HG03460 (cell line): ENCODE results near the gene AJUBA.
A peak's percentile ranks its signal among the peaks of the same experiment; 100 is the strongest.
"Not testable (repeated sequence)": the region's sequence is repeated elsewhere in the genome, so short reads cannot be mapped to it uniquely, and the experiment has no call there.

Experiments
- ATAC-seq: cut with Tn5 transposase; IDR thresholded peaks from one replicate; pipeline ENCODE4 v1.9.1; 2021; ENCODE audit not compliant: unreplicated experiment

The AJUBA gene

DNA sequence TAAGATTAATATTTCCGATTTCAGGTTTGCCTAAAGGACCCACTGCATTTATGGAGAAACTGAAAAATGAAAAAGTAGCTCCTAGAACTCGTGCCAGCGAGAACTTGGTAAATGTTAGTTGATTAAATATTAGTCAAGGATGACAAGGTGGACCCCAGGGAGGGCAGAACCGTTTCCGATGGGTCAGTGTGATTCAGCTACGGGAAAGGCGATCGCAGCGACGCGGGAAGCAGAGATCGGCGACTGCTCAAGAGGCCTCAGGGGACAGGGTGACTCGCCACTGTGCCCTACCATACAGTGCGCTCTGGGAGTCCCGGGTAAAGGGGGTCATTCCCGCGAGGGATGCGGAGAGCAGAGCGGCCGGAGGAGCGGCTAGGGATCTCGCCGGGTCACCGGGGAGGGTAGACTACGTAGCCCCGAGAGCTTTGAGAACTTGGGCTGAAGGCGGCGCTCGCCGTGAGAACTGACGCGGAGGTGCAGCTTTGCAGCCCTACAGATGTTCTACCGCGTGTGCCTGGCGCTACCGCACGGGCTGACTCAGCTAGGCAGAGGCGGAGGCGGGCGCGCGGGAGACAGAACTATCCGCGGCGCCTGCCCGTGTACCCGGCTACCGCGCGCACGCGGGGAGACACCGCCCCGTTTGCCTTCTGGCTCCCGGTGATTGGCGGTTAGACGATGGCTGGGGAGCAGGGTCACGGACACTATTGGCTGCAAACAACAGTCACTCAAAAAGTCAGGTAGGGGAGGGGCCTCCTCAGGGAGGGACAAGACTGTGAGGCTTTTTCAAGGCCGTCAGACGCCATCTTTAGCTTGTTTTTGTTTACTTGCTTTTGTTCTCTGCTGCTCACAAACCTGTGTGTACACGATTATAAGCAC is 24.4 kb upstream of the AJUBA start:
- peak; percentile 94 for ATAC-seq

DNA sequence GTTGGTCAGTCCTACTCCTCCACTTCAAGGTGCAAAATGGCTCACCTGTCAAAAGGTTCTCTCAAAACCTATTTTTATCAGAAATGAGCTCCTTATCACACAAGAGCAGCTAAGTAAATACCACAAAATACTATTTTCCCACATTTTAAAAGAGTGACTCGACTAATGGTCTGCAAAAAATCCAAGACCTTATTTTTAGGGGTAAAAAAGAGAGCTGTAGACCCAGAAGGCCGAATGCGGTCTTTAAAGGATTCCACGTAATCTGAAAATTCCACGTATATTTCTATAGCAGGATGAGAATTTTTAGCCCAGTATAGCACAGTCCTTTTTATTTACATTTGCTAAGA is 23.8 kb upstream of the AJUBA start:
- no peak for ATAC-seq

DNA sequence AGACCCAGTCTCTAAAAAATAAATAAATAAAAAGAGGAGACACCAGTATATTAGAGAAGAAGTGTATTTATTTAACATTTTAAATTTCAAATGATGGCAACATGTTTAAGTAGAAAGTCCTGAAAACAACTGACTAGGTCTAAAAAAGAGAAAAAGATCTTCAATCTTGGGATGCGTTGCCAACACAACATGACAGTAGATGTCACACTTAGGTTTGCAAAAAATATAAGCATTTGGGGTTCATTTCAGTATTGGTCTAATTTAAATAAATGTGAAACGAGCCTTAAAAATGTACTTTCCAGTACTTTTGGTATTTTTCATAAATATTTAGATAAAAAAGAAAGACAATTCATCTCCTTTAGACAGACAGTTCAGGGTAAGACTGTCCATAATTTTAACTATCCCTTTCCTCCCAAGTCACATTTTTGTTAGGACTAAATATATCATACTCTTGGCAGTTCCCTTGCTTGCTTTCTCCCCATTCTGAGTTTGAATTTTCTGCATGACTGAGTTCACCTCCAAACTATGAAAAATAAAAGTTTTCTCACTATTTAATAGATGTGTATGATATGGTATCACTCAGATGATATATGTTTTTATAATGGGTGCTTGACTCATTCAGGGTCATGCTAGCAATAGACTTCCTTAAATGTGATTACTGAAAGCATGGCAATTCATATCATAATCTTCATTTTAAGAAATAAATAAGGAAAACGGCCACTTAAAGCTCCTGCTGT is 23.3 kb upstream of the AJUBA start:
- no peak for ATAC-seq

DNA sequence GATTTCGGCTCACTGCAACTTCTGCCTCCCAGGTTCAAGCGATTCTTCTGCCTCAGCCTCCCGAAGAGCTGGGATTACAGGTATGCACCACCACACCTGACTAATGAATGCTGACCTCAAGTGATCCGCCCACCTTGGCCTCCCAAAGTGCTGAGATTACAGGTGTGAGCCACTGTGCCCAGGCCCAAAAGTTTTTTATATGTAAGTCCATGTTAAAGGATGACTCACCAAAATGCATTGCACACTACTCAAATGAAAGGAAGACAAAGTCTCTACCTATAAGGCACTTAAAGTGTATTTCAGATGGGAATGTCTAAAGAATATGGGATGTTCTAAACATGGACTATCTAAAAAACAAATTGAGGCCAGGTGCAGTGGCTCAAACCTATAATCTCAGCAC is 21.9 kb upstream of the AJUBA start:
- ATAC-seq: not testable (repeated sequence)

DNA sequence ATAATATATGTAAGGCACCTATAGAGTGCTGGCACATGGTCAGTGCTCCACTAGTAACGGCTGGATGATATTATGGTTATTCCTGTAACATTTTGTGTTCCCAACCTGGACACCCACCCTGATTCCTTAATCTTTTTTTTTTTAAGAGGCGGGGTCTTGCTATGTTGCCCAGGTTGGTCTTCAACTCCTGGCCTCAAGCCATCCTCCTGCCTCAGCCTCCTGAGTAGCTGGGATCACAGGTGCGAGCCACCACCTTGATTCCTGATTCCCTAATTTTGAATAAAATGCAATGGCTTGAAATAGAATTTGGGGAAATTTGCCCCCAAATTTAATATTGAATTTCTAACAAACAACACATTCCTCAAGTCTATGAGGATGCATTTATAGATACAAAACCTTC is 20.2 kb upstream of the AJUBA start:
- ATAC-seq: no peak

DNA sequence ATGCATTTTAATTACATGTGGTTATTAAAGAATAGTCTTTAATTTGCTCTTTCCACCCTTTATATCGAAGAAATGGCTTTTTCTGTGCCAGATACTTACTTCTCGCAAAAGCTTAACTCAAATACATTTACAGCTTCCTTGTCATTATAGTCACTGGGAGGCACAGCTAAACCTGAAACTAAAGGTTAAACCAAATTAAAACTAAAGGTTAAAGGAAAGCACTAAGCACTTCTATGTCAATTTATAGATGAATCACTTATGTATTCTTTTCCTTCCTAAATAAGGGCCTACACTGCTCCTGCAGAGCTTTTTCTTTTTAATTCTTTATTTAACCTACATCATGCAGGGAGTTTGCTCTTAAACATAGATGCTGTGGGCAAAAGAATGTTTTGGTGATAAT is 18.5 kb upstream of the AJUBA start:
- no peak for ATAC-seq

DNA sequence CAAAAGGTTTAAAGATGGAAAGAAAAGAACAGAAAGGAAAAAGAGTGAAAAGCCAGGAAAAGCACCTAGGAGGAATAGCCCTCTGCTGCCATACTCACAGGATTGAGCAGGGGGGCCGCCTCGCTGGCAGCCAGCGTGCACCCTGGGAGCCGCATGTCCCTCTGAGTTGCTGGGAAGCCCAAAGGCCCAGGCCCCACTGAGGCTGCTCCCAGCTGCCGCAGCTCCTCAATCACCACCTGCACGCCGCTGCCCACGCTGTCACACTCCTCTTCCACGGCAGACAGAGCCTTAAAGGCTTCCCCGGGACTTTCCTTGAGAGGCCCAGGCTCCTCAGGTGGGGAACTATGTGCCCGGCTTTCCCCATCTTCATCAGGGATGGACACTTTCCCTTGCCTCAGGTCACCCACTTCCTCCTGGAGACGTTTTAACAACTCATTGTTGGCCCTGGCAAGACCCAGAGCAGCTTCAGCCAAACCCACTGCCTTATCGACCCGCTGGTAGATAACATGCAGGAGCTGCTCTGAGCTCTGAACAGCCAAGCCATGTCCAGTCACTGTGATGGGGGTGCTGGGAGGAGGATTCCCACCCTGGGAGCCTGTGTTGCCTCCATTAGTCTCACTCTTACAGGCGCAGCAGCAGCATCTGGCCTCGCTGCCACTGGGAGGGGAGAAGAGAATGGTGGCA is 16.1 kb upstream of the AJUBA start:
- no peak for ATAC-seq

DNA sequence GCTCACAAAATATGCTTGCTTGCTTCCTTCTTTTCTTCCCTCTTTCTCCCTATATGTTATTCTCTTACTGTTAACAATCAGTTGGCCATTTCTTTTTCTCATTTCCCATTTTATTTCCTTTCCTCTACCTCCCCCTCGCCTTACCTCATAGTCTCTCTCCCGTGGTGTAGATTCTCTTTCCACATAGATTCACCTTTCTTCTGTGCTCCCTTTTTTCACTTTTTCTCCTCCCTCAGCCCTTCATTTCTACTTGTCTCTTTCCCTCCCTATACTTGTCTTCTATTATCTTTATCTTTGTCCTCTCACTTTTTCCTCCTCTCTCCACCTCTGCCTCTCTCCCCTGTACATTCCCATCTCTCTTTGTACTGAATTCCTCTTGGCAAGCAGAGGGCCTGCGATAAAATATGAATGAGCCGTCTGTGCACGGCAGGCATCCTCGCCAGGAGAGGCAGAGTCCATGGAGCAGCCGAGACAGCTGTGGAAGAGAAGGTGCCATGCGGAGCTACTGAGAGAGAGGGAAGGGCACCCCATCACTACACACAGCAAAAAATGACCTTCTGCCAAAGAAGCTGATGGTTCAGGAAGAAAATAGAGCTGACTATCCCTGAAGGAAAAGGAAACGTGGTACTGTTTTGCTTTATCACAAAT is 15.4 kb upstream of the AJUBA start:
- no peak for ATAC-seq

DNA sequence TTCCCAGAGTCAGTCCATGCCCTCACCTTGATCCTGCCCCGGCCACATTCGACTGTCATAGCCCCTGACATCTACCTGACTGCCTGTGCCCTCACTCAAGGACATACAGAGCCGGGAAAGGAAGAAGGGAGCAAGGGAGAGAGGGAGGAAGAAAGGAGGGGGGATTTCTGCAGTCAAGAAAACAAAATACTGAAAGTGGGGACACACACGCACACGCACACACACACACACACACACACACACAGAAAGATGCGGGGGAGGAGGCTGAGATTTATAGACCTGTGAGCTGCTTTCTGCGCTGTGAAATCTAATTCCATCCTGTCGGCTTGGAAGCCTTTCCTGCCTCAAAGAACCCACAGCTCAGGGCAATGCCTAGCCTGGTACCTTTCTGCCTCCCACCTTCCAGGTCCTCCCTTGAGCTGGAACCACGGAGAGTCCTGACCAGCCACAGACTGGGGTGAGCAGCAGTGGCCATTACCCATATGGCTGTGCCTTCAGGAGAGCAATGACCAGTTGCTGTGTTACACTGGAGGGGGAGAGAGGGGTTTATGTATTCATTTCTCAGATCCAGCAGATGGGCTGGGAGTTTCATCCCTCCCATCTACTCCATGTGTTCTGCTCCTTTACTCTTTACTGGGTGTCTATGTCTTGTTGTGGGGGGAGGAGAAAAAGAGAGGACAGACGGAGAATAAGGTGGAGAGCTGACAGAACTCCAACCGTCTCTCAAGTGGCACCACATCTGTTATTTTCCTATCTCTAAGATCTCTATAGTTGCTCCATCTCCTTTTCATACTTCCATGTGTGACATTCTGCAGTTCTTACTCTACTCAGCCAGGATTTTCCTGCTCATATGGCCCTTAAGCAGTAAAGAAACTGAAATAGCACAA is 14.7 kb upstream of the AJUBA start:
- no peak for ATAC-seq

DNA sequence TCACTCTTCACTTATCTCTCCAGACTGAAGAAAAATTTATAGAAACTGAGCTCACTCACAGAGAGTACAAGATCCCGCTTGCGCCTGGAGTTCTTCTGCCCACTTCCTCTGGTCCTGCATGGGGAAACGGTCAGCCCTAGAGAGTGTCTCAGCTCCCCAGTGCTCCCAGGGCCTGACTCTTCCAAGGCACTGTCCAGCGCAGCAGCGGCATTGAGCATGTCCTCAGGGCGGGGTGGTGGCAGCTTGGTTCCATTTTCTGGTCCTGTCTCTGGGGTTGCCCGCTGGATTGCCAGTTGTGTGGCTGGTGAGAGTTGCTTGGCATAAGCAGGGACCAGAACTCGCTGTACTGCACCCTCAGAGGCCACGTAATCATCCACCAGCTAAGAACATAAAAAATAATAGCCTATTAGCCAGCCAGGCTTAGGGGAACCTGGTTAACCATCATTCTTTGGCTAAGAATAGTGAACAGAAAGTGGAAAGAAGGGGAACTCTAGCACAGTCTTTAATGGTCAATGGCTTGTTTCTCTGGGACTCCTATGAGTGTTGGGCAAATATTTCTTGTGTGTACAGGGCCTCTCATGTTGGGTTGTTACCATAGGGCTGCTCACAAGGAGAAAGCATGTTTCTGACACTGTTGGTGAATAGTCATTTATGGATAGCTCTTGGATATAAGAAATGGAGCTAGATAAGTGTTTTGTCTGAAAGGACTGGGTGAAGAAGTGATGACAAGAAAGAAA is 13.7 kb upstream of the AJUBA start:
- ATAC-seq: no peak

DNA sequence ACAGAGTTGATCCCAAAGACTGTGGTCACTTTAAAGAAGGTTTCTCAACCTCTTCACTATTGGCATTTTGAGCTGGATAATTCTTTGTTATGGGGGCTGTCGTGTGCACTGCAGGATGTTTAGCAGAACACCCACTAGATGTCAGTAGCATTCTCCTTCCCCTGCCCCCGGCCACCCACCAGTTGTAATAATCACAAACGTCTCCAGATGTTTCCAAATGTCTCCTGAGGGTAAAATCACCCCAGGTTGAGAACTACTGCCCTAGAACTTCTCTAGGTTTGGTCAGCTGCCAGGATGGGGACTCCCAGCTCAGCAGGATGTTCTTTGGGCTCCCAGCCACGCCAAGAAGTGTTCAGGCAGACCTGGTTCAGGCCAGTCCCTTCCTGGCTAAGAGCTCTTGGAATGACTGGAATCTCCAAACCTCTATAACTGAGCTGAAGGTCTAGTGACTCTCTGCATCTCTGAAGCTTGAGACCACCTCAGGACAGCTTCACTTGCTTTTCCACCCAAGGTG is 12.5 kb upstream of the AJUBA start:
- no peak for ATAC-seq

DNA sequence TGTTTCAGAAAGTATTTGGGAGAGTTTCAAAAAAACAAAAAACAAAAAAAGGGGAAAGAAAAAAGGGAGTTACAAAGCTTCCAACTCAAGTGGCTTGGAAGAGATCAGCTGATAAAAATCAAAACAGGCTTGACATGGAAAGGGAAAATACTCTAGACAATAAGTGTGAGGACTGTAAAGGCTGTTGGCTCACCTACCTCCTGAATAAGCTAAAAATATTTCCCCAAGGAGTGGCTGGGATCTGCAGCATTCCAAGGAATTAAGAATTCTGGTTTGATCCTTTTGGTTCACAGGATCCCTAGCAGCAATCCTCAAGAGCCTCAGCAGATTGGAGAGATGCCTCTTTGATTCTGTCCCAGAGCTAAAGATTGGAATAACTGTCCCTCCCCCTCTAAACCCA is 11.2 kb upstream of the AJUBA start:
- no peak for ATAC-seq

DNA sequence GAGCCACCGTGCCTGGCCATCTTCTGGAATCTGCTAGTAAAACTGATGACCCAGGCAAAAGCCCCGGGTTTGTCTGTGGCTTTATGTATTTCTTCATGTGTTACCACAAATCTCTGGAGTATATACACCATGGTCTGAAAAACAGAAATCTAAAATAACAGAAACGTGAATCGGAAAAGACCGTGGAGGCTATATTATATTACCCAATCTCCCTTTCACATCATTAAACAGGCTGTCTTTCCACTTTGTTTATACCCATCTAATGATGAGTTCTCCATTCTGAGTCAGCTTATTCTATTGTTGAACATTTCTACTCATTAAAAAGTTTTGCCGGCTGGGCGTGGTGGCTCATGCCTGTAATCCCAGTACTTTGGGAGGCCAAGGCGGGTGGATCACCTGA is 9.5 kb upstream of the AJUBA start:
- no peak for ATAC-seq

DNA sequence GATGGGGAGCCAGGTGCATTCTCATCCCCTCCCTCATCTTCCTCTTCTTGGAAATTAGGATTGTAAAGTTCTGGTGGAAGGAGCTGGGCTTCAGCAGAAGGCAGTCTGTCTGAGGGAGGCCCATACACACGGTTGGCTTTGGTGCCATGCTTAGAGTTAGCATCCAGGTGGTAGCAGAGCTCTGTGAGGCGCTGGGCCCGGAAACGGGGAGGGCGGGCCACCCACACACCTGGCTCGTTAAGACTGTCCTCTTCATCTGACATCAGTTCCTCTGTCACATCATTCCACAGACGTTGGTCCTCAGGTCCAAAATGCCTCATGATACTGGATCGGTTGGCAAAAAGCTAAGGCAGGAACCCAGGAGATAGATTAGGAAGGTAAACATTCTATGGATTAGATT is 4.9 kb upstream of the AJUBA start:
- no peak for ATAC-seq

DNA sequence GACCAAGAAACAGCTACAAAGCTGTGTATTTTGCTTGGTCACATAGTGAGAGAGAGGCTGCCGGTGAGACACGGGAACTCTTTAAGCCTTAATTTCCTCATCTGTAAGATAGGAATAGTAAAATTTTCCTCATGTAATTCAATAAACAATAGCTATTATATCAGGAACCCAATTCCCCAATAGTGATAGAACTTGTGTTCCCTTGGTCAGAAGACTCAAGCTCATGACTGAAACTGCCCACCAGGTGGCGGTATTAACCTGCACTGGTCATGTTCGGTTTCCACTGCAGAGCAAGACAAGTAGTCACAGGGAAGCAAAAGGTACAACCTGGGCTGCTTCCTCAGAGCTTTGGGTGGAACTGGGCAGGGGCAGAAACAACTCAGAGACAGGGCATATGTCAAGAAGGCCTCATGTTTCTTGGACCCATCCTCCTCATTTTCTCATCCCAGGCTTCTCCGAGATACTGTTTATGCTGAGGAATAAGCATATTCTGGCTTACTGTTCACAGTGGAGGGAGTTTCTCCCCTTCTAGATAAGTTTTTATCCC is 4.2 kb upstream of the AJUBA start:
- peak; percentile 62 for ATAC-seq

DNA sequence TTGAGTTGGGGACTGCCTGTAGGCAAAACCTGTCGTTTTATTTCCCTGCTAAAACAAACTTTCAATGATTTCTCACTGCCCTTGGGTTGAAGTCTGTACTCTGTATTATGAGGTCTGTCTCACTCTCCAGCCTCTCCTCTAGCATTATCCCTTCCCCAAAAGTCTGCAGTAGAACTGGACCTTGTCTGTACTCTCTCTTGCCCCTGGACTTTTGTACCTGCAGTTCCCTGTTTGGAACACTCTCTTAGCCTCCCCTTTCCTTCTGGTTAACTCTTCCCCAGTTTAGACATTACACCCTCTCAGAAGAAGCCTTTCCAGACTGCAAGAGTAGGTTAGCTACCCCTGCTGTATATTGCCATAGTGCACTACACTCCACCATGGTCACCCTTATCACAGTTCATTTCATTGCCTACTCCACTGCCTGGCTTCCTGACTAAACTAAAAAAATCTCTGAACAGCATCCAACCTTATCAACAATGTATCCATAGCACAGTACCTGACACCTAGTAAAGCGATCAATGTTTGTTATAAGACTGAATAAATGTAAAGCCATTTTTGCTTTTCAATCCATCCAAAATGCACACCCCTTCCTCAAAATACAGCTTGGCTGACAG is 3.6 kb upstream of the AJUBA start:
- no peak for ATAC-seq

DNA sequence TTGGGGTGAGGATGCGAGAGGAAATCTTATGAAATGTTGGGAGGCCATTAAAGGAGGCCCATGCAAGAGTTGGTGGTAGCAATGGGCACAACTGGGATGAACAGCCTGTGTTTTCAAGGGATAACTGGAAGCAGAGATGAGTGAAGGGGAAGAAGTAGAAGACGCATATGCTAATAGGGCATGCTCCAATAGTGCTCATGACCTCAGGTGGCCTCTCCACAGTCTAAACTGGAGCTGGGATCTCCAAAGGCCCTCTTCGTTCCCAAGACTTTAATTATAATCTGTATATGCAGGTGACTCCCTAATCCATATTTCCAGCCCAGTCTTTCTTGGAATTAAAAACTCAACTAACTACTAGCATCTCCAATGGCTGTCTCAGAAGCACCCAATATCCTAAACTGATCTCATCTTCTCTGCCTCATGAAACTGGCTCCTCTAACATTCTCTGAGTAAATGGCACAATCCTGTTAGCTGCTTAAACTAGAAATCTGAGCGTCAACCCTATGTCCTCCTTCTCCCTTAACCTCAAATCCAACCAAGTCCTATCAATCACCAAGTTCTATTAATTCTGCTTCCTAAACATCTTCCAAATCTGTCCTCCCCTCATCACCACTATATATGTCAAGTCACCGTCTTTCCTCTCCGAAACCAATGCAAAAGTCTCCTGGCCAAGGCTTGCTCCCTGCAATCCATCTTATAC is 2.8 kb upstream of the AJUBA start:
- ATAC-seq: no peak

DNA sequence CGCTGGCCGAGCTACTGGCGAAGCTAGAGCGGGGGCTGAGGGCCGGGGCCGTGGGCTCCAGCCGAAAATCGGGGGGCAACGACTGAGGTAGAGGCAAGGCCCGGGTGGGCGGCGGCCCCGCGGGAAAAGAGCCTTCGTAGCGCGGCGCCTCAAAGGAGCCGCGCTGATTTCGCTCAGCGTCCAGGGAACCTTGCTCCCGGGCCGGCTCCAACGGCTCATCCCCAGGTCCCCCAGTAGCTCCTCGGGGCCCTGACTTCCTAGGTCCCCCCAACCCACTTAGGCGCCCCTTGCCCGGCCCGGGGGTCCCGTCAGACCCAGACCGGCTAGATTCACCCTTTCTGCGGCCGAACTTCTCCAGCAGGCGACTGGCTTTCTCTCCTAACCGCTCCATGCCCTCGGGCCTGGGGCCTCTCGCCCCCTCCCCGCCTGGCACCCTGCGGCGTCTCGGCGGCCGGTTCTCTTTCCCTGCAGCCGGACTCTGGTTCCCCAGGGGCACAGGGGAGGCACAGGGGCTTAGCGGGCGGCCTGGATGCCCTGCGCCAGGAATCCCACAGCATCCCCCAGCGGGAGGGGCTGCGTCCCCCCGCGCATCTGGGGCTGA is 375 bp downstream of the AJUBA start:
- no peak for ATAC-seq
